Measurements from ENCODE around the gene MAPT.

GRCh38 chr17:45967378-45967777 is 73.0 kb downstream of the MAPT start:
- TF ChIP-seq CTCF (conservative IDR thresholded peaks at IDR 0.05) (no peak), ZFX (IDR thresholded peaks at IDR 0.05) (no peak)
